Endothelial cell of umbilical vein (primary cell): ENCODE measurements around the gene KIAA0825. TPM values are rescaled to one million over a fixed set of nuclear protein-coding genes. Genes with fewer than 3 reads are reported as not detected.

Experiments
- BruUV-seq: library from RNA; stranded (reverse); fragments of 400-500 nt; replicated peaks from 2 replicates; lab custom pipeline; 2021; lab: Mats Ljungman, UMichigan
- CTCF ChIA-PET: fragments of 300-600, 350-600 bp; sonication (Branson Sonifier 250); formaldehyde crosslinking; loops from one replicate; lab custom pipeline; 2021; ENCODE audit warnings: antibody characterized with exemption, inconsistent platforms; lab: Charles Lee
- POLR2A ChIA-PET: fragments of 300-600, 350-600 bp; sonication (Branson Sonifier 250); formaldehyde crosslinking; loops from one replicate; lab custom pipeline; 2021; ENCODE audit warnings: antibody characterized with exemption, inconsistent platforms; lab: Charles Lee
- DNase-seq: peaks from one replicate; pipeline ENCODE4 v3.0.0-alpha.2; 2011; ENCODE audit warnings: low read depth, low spot score
- FAIRE-seq: peaks from 2 replicates; lab custom pipeline; 2011; peaks lifted over from hg19 to GRCh38; lab: Jason Lieb, UNC
- H2AFZ ChIP-seq: 2 replicates; pipeline ENCODE4 v1.6.0; 2012; ENCODE audit warnings: low read depth, low read length, control low read depth, inconsistent platforms
- H3K27ac ChIP-seq: 2 replicates; pipeline ENCODE4 v1.5.1; 2011; ENCODE audit warnings: low read depth, mild to moderate bottlenecking, control low read depth, low read length, moderate library complexity; ENCODE audit not compliant: insufficient read depth
- H3K27me3 ChIP-seq, 2 experiments: 2 replicates each; pipeline versions ENCODE4 v1.6.0 to v1.6.1; 2011; ENCODE audit warnings: low read length in 2 of 2, mixed read lengths in 1 of 2; ENCODE audit not compliant: control insufficient read depth in 2 of 2, insufficient read depth in 2 of 2
- H3K36me3 ChIP-seq, 2 experiments: 2 replicates in 1 of 2; 3 replicates in 1 of 2; pipeline ENCODE4 v1.5.1; 2011; ENCODE audit warnings: low read length in 2 of 2, mild to moderate bottlenecking in 1 of 2, moderate library complexity in 1 of 2; ENCODE audit not compliant: control insufficient read depth in 2 of 2, insufficient read depth in 2 of 2; ENCODE audit errors: extremely low read depth in 1 of 2
- H3K4me1 ChIP-seq: 3 replicates; pipeline ENCODE4 v1.5.1; 2011; ENCODE audit warnings: mild to moderate bottlenecking, low read length; ENCODE audit not compliant: control insufficient read depth, insufficient read depth; ENCODE audit errors: extremely low read depth
- H3K4me2 ChIP-seq: 2 replicates; pipeline ENCODE4 v1.6.1; 2011; ENCODE audit warnings: low read length, control low read depth, mixed read lengths; ENCODE audit not compliant: insufficient read depth
- H3K4me3 ChIP-seq, 3 experiments: fragments of 200-600 bp in 1 of 3; sonication (generic), shearing (Covaris generic) in 1 of 3; replicated peaks in 1 of 3; 2 replicates each; pipeline ENCODE4 v1.5.1; 2011 to 2016; ENCODE audit warnings: control low read depth in 3 of 3, low read length in 3 of 3, mild to moderate bottlenecking in 2 of 3, inconsistent platforms in 1 of 3, low read depth in 1 of 3, moderate library complexity in 1 of 3; ENCODE audit not compliant: insufficient read depth in 1 of 3
- H3K79me2 ChIP-seq: 2 replicates; pipeline ENCODE4 v1.6.0; 2012; ENCODE audit warnings: low read length, inconsistent platforms; ENCODE audit not compliant: control insufficient read depth, insufficient read depth
- H3K9ac ChIP-seq: replicated peaks from 2 replicates; pipeline ENCODE3; 2011; ENCODE audit warnings: low read length, control low read depth; ENCODE audit not compliant: insufficient read depth; ENCODE audit errors: extremely low read depth
- H3K9me1 ChIP-seq: replicated peaks from 3 replicates; pipeline ENCODE4 v1.6.0; 2011; ENCODE audit warnings: mild to moderate bottlenecking, low read length; ENCODE audit not compliant: control insufficient read depth, insufficient read depth; ENCODE audit errors: extremely low read depth
- H3K9me3 ChIP-seq: replicated peaks from 2 replicates; pipeline ENCODE4 v1.5.1; 2012; ENCODE audit warnings: low read length, inconsistent platforms; ENCODE audit not compliant: control insufficient read depth, insufficient read depth
- H4K20me1 ChIP-seq: replicated peaks from 2 replicates; pipeline ENCODE3; 2011; ENCODE audit warnings: mild to moderate bottlenecking, low read length; ENCODE audit not compliant: control insufficient read depth, insufficient read depth; ENCODE audit errors: extremely low read depth
- CTCF ChIP-seq, 2 donors: IDR thresholded peaks; 1 replicate in 1 of 2; 2 replicates in 1 of 2; pipeline ENCODE4 v1.5.1; 2011; ENCODE audit warnings: low read length in 2 of 2, mild to moderate bottlenecking in 2 of 2, moderate library complexity in 2 of 2, control low read depth in 1 of 2, inconsistent platforms in 1 of 2, low read depth in 1 of 2; ENCODE audit not compliant: insufficient read depth in 1 of 2; ENCODE audit errors: extremely low read depth in 1 of 2
- EZH2 ChIP-seq: IDR thresholded peaks from 2 replicates; pipeline ENCODE4 v1.6.1; 2012; ENCODE audit warnings: borderline replicate concordance, low read depth, mild to moderate bottlenecking, moderate library complexity, low read length, inconsistent platforms; ENCODE audit not compliant: severe bottlenecking
- FOS ChIP-seq: IDR thresholded peaks from 2 replicates; pipeline ENCODE4 v1.6.1; 2011; ENCODE audit warnings: mild to moderate bottlenecking, low read length, moderate library complexity, borderline replicate concordance; ENCODE audit not compliant: insufficient read depth
- GATA2 ChIP-seq: IDR thresholded peaks from 2 replicates; pipeline ENCODE4 v1.7.0; 2011; ENCODE audit warnings: low read depth, mild to moderate bottlenecking, moderate library complexity, mixed read lengths, low read length; ENCODE audit not compliant: insufficient read length, insufficient read depth
- JUN ChIP-seq: IDR thresholded peaks from 2 replicates; pipeline ENCODE4 v1.6.1; 2011; ENCODE audit warnings: borderline replicate concordance, low read depth; ENCODE audit not compliant: insufficient read length, insufficient read depth
- MAX ChIP-seq: IDR thresholded peaks from 2 replicates; pipeline ENCODE4 v1.6.1; 2011; ENCODE audit not compliant: insufficient read depth, insufficient read length
- MYC ChIP-seq: IDR thresholded peaks from one replicate; pipeline ENCODE4 v1.6.1; 2011; ENCODE audit warnings: mild to moderate bottlenecking, low read depth, low read length
- POLR2A ChIP-seq: IDR thresholded peaks from 2 replicates; pipeline ENCODE4 v1.6.1; 2012; ENCODE audit warnings: low read depth, mild to moderate bottlenecking, control low read depth, low read length
- POLR2AphosphoS5 ChIP-seq: IDR thresholded peaks from 2 replicates; pipeline ENCODE4 v1.6.1; 2012; ENCODE audit warnings: low read depth, mild to moderate bottlenecking, control low read depth, low read length, moderate library complexity; ENCODE audit not compliant: insufficient read depth
- dilution Hi-C: fragments of 300-500 bp; cut with MboI; formaldehyde crosslinking; loops from one replicate; pipeline ENCODE4 v1.15.0; 2019; ENCODE audit warnings: low sequenced_read_pairs; ENCODE audit not compliant: extremely low pct_ligation_motif_present
- intact Hi-C: fragments of 100-400 bp; cut with micrococcal nuclease; formaldehyde crosslinking; loops from one replicate; pipeline ENCODE4 v1.10.0; 2022
- polyA plus RNA-seq, 4 experiments: library from polyadenylated mRNA; depleted of rRNA in 3 of 4; stranded (reverse) in 3 of 4; unstranded in 1 of 4; fragments of >200 nt; gene quantifications; 2 replicates each; pipeline versions ENCODE4 v1.2.1 to v1.2.3, GENCODE V29; 2011 to 2012; ENCODE audit warnings: missing spikeins in 1 of 4
- total RNA-seq: library from RNA; stranded (reverse); gene quantifications from 2 replicates; pipeline ENCODE4 v1.2.3, GENCODE V29; 2021

The KIAA0825 gene
- total and polyA plus RNA-seq, 2 donors (not counting 3 experiments of a cell fraction or from before 2014, with no cell fraction given) = 0.15 to 1.1 TPM

GRCh38 chr5:94157704-94158539 lies 460.5 kb downstream of the KIAA0825 start:
- intact Hi-C loops (no loop called here), dilution Hi-C loops (no loop called here)
- POLR2A ChIA-PET = no interaction called here
- DNase-seq (no peak), FAIRE-seq (no peak)
- H4K20me1 ChIP-seq = no peaks in the 10 kb centered on the region
- no peaks in the 10 kb centered on the region for H3K4me1 ChIP-seq
- H2AFZ ChIP-seq = no peak overlapping the region
- H3K9me3 ChIP-seq = no peaks in the 10 kb centered on the region
- CTCF ChIA-PET = no interaction called here
- no TSS peak for BruUV-seq
- no peaks in the 10 kb centered on the region for H3K9me1 ChIP-seq
- H3K36me3 ChIP-seq = no peaks in the 10 kb centered on the region
- TF ChIP-seq MAX (no peak), CTCF (IDR thresholded peaks at IDR 0.05; ENCODE audit: extremely low read depth in 1 of 2, insufficient read depth in 1 of 2, low read depth in 1 of 2, low read length in 2 of 2) (no peak), JUN (no peak), MYC (no peak), FOS (no peak), EZH2 (no peak), GATA2 (no peak), POLR2A (no peak), POLR2AphosphoS5 (no peak)
- H3K4me2 ChIP-seq = no peak overlapping the region
- H3K27ac ChIP-seq = no peak overlapping the region
- no peak overlapping the region for H3K9ac ChIP-seq
- no peaks in the 10 kb centered on the region for H3K27me3 ChIP-seq
- H3K4me3 ChIP-seq = no peak overlapping the region
- no peaks in the 10 kb centered on the region for H3K79me2 ChIP-seq
